T-helper 2 cell (primary cell): ENCODE results near the gene ST6GALNAC3.
"Not testable (repeated sequence)": the region's sequence is repeated elsewhere in the genome, so short reads cannot be mapped to it uniquely, and the experiment has no call there.

ENCODE experiments used
- DNase-seq, 5 experiments: peaks; one replicate each; pipeline versions ENCODE4 v3.0.0 to v3.0.0-alpha.2; 2012 to 2022

The ST6GALNAC3 gene

DNA sequence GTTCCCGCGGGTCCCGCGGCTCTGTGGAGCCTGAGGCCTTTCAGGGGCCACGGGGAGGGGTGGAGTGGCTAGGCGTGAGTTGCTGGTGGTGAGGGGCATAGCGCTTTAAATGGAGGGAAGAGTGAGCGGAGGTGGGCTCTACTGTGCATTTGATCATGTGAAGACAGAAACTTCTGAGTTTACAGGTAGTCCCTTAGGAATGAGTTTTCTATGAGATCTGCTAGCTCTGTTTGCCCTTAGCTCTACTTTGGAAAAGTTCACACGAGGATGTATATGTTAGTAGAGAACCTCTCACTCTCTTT is 593 bp downstream of the ST6GALNAC3 start:
- DNase-seq: no peak

DNA sequence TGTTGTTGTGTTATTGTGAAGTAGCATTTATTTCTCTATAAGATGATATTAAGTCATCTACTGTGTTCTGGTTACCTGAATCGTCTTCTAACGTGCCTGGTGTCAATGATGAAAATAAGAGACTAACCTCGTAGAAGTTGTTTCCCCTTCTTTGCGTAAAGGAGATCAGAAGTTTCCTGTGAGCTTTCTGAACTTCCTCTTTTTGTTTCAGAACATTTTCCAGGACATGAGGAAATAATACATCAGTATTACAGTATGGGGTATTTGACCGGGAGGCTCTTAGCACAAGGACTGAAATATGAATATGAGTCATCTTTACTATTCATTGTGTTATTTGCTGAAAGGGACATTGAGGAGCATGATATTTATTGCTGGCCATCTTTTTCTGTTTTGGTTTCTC is 1.3 kb downstream of the ST6GALNAC3 start:
- DNase-seq: no peak

DNA sequence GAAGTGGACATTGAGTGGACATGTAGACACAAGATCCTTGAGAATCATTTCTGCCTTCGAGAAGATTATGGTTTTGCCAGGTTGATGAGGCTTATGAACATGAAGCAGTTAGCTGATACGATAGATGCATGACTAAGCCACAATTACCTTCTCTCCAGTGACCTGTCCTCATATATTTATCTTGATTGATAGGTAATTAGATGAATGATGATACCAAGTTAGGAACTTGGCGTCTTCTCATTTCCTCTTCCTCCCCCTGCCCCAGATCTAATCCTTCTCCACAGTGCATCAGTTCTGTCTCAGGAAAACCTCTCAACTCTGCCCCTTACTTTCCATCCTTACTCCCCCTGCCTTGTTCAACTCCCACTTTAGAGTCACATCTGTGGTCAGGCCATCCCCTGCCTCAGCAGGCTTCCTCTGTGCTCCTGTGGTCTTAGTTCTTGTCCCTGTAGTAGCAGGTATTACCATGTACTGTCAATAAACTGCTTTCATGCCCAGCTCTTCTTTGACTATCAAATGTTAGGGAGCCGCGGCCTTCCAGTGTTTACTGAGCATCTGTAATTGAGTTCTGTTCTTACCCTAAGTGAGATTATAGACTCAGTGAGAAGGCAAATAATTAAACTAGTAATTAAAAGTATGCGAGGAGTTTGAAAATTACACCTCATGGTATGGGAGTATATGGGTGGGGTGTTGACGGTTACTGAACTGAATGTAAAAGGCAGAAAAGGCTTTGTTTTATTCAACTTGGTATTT is 5.1 kb downstream of the ST6GALNAC3 start:
- DNase-seq: no peak

DNA sequence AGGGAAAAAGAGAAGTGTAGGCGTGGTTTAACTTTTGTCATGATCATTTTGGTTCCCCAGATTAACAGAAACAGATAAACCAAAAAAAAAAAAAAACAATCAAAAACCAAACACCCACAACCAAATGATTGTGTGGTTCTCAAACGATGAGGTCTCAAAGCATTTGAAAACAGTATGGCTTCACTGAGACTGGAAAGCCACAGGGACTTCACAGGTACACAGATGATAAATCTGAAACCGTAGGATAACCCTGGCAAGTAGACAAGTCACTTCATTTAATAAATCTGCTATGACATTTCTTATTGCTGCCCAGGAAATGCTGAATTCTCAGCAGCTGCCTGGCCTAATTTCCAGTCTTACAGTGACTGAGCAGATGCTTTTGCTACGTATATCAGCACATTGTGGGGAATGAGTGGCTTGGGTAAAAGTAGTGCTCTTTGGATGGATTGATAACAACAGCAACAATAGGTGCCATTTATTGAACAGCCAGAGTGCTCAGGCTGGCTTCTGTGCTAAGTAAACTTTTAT is 6.1 kb downstream of the ST6GALNAC3 start:
- peak in 1 of 5 experiments; percentile 4 for DNase-seq

- DNase-seq: no peak
Measured at GRCh38 chr1:76082062-76082461, 7.5 kb downstream of the ST6GALNAC3 start.

GRCh38 chr1:76083189-76083588 is 8.6 kb downstream of the ST6GALNAC3 start:
- no peak for DNase-seq

DNA sequence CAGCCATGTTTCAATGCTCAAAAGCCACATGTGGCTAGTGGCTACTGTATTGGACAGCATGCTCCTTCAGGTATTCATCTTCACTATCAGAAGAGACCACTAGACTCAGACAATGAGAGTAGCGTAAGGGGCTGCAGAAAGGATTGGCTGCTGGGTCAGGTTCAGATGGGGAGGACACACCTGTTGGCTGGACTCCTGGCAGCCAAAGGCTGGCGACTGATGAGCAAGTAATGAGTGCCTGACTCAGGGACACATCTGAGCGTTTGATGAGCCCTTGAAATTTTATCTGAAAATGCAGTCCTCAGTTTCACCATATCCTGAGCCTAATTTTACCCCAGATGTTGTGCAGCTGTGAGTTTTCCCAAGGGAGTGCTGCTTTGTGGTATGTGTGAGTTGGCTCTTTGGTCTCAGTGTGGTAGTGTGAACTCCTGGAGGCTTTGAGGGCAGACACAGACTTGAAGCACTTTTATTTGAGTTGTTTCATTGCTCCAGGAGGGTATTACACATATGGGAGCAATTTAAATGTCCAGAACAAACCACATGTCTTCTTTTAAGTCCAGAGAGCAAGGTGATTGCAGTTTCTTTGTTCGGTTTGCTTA is 9.6 kb downstream of the ST6GALNAC3 start:
- DNase-seq: no peak

DNA sequence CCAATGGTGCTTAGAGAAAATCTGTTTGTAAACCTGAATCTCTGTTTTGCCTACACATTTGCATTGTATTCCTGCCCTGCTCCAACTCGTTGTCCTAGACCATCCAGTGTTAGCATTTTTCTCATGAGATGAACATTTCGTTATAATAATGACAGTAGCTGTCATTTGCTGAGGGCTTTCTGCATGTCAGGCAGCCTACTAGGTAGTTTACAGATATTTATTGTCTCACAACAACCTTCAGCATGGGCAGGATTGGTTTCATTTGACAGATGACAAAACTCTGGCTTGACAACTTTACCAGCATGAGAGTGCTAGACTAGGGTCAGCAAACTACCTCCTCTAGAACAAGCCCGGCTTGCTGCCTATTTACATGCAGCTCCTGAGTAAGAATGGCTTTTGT is 10.1 kb downstream of the ST6GALNAC3 start:
- no peak for DNase-seq

- DNase-seq: no peak
Measured at GRCh38 chr1:76086109-76086508, 11.6 kb downstream of the ST6GALNAC3 start.

DNA sequence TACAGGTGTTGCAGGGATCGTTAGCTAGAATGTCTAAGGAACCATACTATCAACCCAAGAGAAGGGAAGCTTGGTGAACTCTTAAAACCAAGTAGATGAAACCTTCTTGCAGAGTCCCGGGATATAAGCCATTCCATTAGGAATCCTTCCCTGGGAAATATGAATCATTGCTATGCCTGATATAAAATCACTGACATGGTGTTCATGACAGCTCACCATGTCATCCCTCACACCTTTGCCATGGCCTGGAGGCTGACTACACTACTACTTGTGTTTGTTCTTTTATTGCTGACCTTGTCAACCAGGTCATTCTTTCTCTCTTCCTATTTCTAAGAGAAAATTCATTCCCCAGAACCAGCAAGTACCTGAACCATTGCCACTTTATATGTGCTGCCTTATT is 12.1 kb downstream of the ST6GALNAC3 start:
- DNase-seq: no peak

GRCh38 chr1:76090283-76091203 is 16.0 kb downstream of the ST6GALNAC3 start:
- DNase-seq: no peak

GRCh38 chr1:76092812-76093211 is 18.3 kb downstream of the ST6GALNAC3 start:
- no peak for DNase-seq

GRCh38 chr1:76093522-76094312 is 19.2 kb downstream of the ST6GALNAC3 start:
- DNase-seq: no peak

DNA sequence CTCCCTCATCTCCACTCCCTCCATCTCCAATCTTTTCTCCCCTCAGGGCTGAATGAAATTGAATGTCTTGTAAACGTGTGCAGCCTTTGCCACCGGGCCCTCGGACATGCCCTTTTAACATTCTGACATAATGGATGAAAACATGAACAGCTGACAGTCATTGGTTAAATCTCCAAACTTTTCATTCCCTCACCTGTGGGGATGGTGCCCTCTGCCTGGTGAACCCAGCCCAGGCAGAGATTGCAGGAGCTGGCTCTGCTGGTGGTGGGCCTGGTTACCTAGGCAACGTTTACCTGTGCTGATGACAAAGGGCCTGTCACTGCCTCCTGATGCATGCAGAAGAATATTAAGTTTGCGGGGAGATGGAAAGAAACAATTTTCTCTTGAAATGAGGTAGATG is 21.3 kb downstream of the ST6GALNAC3 start:
- DNase-seq: no peak

- not testable (repeated sequence) for DNase-seq
Measured at GRCh38 chr1:76097064-76097463, 22.5 kb downstream of the ST6GALNAC3 start.

- DNase-seq: no peak
Measured at GRCh38 chr1:76098845-76099244, 24.3 kb downstream of the ST6GALNAC3 start.

GRCh38 chr1:76101548-76101947 is 27.0 kb downstream of the ST6GALNAC3 start:
- no peak for DNase-seq

DNA sequence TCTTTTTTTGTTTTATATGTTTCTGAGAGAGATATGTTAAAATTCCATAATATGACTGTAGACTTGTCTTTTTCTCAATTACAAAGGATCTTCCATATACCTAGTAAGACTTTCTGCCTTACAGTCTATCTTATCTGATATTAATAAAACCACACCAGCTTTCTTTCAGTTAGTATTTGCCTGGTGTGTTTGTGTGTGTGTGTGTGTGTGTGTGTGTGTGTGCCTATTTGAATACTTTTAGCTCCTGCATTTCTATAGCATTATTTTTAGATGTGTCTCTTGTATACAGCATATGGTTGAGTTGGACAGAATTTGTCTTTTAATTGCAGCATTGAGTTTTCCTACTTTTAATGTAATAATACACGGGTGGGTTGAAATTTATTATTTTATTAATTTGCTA is 27.5 kb downstream of the ST6GALNAC3 start:
- no peak for DNase-seq

GRCh38 chr1:76103034-76103433 is 28.5 kb downstream of the ST6GALNAC3 start:
- no peak for DNase-seq

GRCh38 chr1:76105372-76105771 is 30.8 kb downstream of the ST6GALNAC3 start:
- DNase-seq: no peak

DNA sequence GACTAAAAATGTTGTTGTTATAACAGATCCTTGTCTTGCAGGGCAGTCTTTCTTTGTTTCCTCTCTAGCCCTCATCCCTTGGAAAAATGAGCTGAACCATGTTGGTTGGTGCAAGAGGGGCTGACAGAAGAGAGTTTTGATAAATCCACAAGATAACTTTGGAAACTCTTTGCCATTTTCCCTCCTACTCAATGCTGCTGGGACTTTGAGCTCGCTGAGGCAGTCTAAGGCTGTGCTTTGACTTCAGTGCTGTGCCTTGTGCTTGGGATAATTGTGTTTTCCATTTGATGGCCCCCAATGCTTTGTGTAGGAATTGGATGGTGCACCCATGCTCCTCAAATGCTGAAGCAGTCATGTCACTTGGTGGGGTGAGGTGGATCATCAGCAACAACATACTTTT is 31.7 kb downstream of the ST6GALNAC3 start:
- no peak for DNase-seq

GRCh38 chr1:76106719-76107235 is 32.2 kb downstream of the ST6GALNAC3 start:
- DNase-seq: no peak
